ENCODE measurements around the gene LRP11. TPM values are rescaled to one million over a fixed set of nuclear protein-coding genes. Genes with fewer than 3 reads are reported as not detected.
A peak's percentile ranks its signal among the peaks of the same experiment; 100 is the strongest.

The LRP11 gene
- total and polyA plus RNA-seq, 2 of the 13 experiments (the other 11 are each of a cell fraction or from before 2014, with no cell fraction given), result 32.4 to 48.9 TPM

- Histone ChIP-seq H3K9me3 (ENCODE audit: low read length) (no peaks in the 10 kb centered on the region), H4K20me1 (ENCODE audit: insufficient read depth, low read length) (peaks cover 15% of the 10 kb centered on the region; the same call in 1 of the 2 replicates), H3K4me1 (ENCODE audit: insufficient read depth, low read length) (peaks cover 52% of the 10 kb centered on the region), H3K36me3 (replicated peaks in 1 of 2; ENCODE audit: control insufficient read depth in 1 of 2, insufficient read depth in 2 of 2, low read length in 2 of 2) (peaks cover 0 to 21% of the 10 kb centered on the region in 2 experiments; a peak in 2 of 5 replicates), H3K27me3 (ENCODE audit: control insufficient read depth in 1 of 2, insufficient read depth in 2 of 2, low read length in 2 of 2) (no peaks in the 10 kb centered on the region), H2AFZ (ENCODE audit: low read length) (no peak overlapping the region), H3K4me3 (replicated peaks in 1 of 3; ENCODE audit: insufficient read depth in 1 of 3, low read depth in 2 of 3, low read length in 3 of 3) (no peak overlapping the region), H3K4me2 (ENCODE audit: low read depth, low read length) (peak overlapping the region; percentile 54), H3K79me2 (ENCODE audit: insufficient read depth, low read length) (peaks cover 21% of the 10 kb centered on the region), H3K27ac (ENCODE audit: extremely low read length, insufficient read depth, low read length) (peak overlapping the region; percentile 44), H3K9ac (ENCODE audit: insufficient read depth, low read depth, low read length) (no peak overlapping the region; the same call in 1 of the 2 replicates)
- WGBS (ENCODE audit: low lambda C conversion rate), result 34% methylated on average over 5 of the region's 5 CpGs
- FAIRE-seq (no peak), DNase-seq (ENCODE audit: low spot score) (peak; percentile 78), ATAC-seq (peak; percentile 82)
- in situ Hi-C loops (cut with HindIII; ENCODE audit: extremely low pct_ligation_motif_present, low pct_unique_long_range_greater_than_20kb), result no loop called here
- POLR2A ChIA-PET, result interaction anchor here (1.0 kb wide), 1 partner anchor 106 kb away, joined by 3 read pairs; the partner anchor contains the start of gene PCMT1
- CTCF ChIA-PET (ENCODE audit: low intra/inter-chr PET ratio, low total read pairs), result interaction anchor here (1.4 kb wide), 1 partner anchor 15 kb away, joined by 3 read pairs; no protein-coding TSS in a partner anchor
- intact Hi-C loops (cut with micrococcal nuclease; ENCODE audit: unreplicated experiment), result no loop called here
- BruUV-seq (replicated peaks), result no TSS peak
- TF ChIP-seq ERF (CRISPR knock-in tag; IDR thresholded peaks at IDR 0.05) (0 out of 2 replicates have a peak, but pooled peaks have one; percentile 35), SNAPC5 (CRISPR knock-in tag; IDR thresholded peaks at IDR 0.05; ENCODE audit: borderline replicate concordance) (0 out of 2 replicates have a peak, but pooled peaks have one; percentile 44), CAMTA2 (CRISPR knock-in tag; IDR thresholded peaks at IDR 0.05; ENCODE audit: borderline replicate concordance) (no peak), SAP130 (CRISPR knock-in tag; IDR thresholded peaks at IDR 0.05; ENCODE audit: low read depth) (peak; percentile 66), GATAD1 (CRISPR knock-in tag; IDR thresholded peaks at IDR 0.05) (0 out of 2 replicates have a peak, but pooled peaks have one; percentile 18), KLF16 (CRISPR knock-in tag; IDR thresholded peaks at IDR 0.05) (0 out of 4 replicates have a peak, but pooled peaks of 1 of the 2 experiments have one; percentile 17), ARID5B (CRISPR knock-in tag; IDR thresholded peaks at IDR 0.05) (peak; percentile 76), FOXA3 (CRISPR knock-in tag; IDR thresholded peaks at IDR 0.05) (peak; percentile 31; the same call in 1 of the 2 replicates), KDM4B (CRISPR knock-in tag; IDR thresholded peaks at IDR 0.05) (no peak), SOX5 (CRISPR knock-in tag; IDR thresholded peaks at IDR 0.05; ENCODE audit: borderline replicate concordance) (no peak; the same call in 1 of the 2 replicates), ZNF230 (CRISPR knock-in tag; IDR thresholded peaks at IDR 0.05) (no peak), CREM (IDR thresholded peaks at IDR 0.05) (0 out of 2 replicates have a peak, but pooled peaks have one; percentile 23), CREM (CRISPR knock-in tag; IDR thresholded peaks at IDR 0.05) (no peak), FOSL2 (CRISPR knock-in tag; IDR thresholded peaks at IDR 0.05) (peak; percentile 79), HIC2 (CRISPR knock-in tag; IDR thresholded peaks at IDR 0.05; ENCODE audit: low read depth) (no peak), KDM1A (CRISPR knock-in tag; IDR thresholded peaks at IDR 0.05) (0 out of 2 replicates have a peak, but pooled peaks have one; percentile 11), GATAD2A (CRISPR knock-in tag; IDR thresholded peaks at IDR 0.05) (peak; percentile 77)
Measured at GRCh38 chr6:149855040-149855654, 9.0 kb downstream of the LRP11 start.
